ENCODE data around the gene NUP93.

GRCh38 chr16:56748826-56749225 lies 18.9 kb downstream of the NUP93 start:
- TF ChIP-seq CTCF (IDR thresholded peaks at IDR 0.05; ENCODE audit: insufficient read depth, low read length, poor library complexity, severe bottlenecking), result no peak
- no peak for TF ChIP-seq EZH2phosphoT487 (conservative IDR thresholded peaks at IDR 0.05; ENCODE audit: low read length)

Data from SU-DHL-6 (cell line).